Panc1 (cell line): ENCODE results near the gene THADA. TPM values are rescaled to one million over a fixed set of nuclear protein-coding genes. Genes with fewer than 3 reads are reported as not detected.

Experiments used
- ATAC-seq: fragments of 200-7000 bp; cut with Tn5 transposase; 2 replicates; pipeline ENCODE4 v1.9.1; 2020; ENCODE audit warnings: mild to moderate bottlenecking, moderate library complexity
- BruUV-seq: library from RNA; stranded (reverse); fragments of 400-500 nt; replicated peaks from 2 replicates; lab custom pipeline; 2021; lab: Mats Ljungman, UMichigan
- CTCF ChIA-PET: fragments of 300-600 bp; sonication (Branson Sonifier 250); formaldehyde crosslinking; loops from one replicate; lab custom pipeline; 2022; ENCODE audit warnings: antibody characterized with exemption; lab: Charles Lee
- POLR2A ChIA-PET: fragments of 300-600 bp; sonication (Branson Sonifier 250); formaldehyde crosslinking; loops from one replicate; lab custom pipeline; 2022; ENCODE audit warnings: antibody characterized with exemption; lab: Charles Lee
- DNase-seq: peaks from one replicate; pipeline ENCODE4 v3.0.0-alpha.2; 2010; ENCODE audit warnings: low read depth, low spot score
- H3K27ac ChIP-seq: 2 replicates; pipeline ENCODE4 v1.5.1; 2011; ENCODE audit warnings: mild to moderate bottlenecking, low read length, inconsistent platforms
- H3K27me3 ChIP-seq: fragments of 200-500 bp; sonication (Bioruptor generic); 2 replicates; pipeline ENCODE4 v1.6.0; 2014; ENCODE audit warnings: low read length, inconsistent platforms; ENCODE audit not compliant: control insufficient read depth, insufficient read depth
- H3K36me3 ChIP-seq: fragments of 200-500 bp; sonication (Bioruptor generic); 2 replicates; pipeline ENCODE4 v1.5.1; 2014; ENCODE audit warnings: inconsistent platforms, mild to moderate bottlenecking, low read length, moderate library complexity; ENCODE audit not compliant: control insufficient read depth, insufficient read depth
- H3K4me1 ChIP-seq: 2 replicates; pipeline ENCODE4 v1.5.1; 2011; ENCODE audit warnings: inconsistent platforms, mild to moderate bottlenecking, low read length, moderate library complexity; ENCODE audit not compliant: control insufficient read depth, insufficient read depth
- H3K4me3 ChIP-seq, 2 experiments: 2 replicates each; pipeline ENCODE4 v1.5.1; 2011 to 2012; ENCODE audit warnings: low read depth in 2 of 2, low read length in 2 of 2, mild to moderate bottlenecking in 2 of 2, inconsistent platforms in 1 of 2, moderate library complexity in 1 of 2
- H3K9me3 ChIP-seq: fragments of 200-500 bp; sonication (Bioruptor generic); 2 replicates; pipeline ENCODE4 v1.5.1; 2014; ENCODE audit warnings: low read depth, mild to moderate bottlenecking, inconsistent platforms, low read length, moderate library complexity; ENCODE audit not compliant: control insufficient read depth, insufficient read depth
- CTCF ChIP-seq: fragments of 450-650 bp; IDR thresholded peaks from 2 replicates; pipeline ENCODE4 v1.5.1; 2017; ENCODE audit warnings: mild to moderate bottlenecking
- POLR2AphosphoS5 ChIP-seq: IDR thresholded peaks from 2 replicates; pipeline ENCODE4 v1.6.1; 2012; ENCODE audit warnings: mild to moderate bottlenecking, low read depth, low read length, moderate library complexity
- REST ChIP-seq, 2 experiments: IDR thresholded peaks; 2 replicates each; pipeline ENCODE4 v1.6.1; 2011 to 2012; ENCODE audit warnings: low read depth in 2 of 2, control low read depth in 1 of 2, low read length in 1 of 2, mild to moderate bottlenecking in 1 of 2, moderate library complexity in 1 of 2; ENCODE audit not compliant: insufficient read depth in 1 of 2
- SIN3A ChIP-seq: IDR thresholded peaks from 2 replicates; pipeline ENCODE4 v1.6.1; 2012; ENCODE audit warnings: low read depth, mild to moderate bottlenecking, low read length, moderate library complexity, borderline replicate concordance; ENCODE audit not compliant: insufficient read depth
- TCF7L2 ChIP-seq: IDR thresholded peaks from 2 replicates; pipeline ENCODE4 v1.6.1; 2011; ENCODE audit warnings: mild to moderate bottlenecking, low read depth, low read length, inconsistent platforms
- in situ Hi-C: cut with HindIII; loops from 2 replicates; pipeline ENCODE4 v1.10.0; 2016; ENCODE audit warnings: low sequenced_read_pairs, low pct_unique_long_range_greater_than_20kb
- intact Hi-C: fragments of 100-400 bp; cut with micrococcal nuclease; formaldehyde crosslinking; loops from one replicate; pipeline ENCODE4 v1.10.0; 2022; ENCODE audit not compliant: unreplicated experiment
- total RNA-seq: library from RNA; stranded (reverse); gene quantifications from one replicate; pipeline ENCODE4 v1.2.1, GENCODE V29; 2021; ENCODE audit not compliant: unreplicated experiment

The THADA gene
- total RNA-seq, 1 experiment from 2014 or later: 37.2 TPM

- H3K27ac ChIP-seq: no peak overlapping the region
- no peak for ATAC-seq
- POLR2A ChIA-PET: no interaction called here
Observed at GRCh38 chr2:43319541-43319940, 276.3 kb downstream of the THADA start.

GRCh38 chr2:43318791-43319190 is 277.0 kb downstream of the THADA start:
- no peaks in the 10 kb centered on the region for H3K9me3 ChIP-seq
- BruUV-seq: no TSS peak
- ATAC-seq: no peak
- ChIA-PET CTCF (no interaction called here), POLR2A (no interaction called here)
- intact Hi-C loops: no loop called here
- no peak for DNase-seq
- in situ Hi-C loops: no loop called here
- peaks cover 6% of the 10 kb centered on the region; the same call in 1 of the 2 replicates for H3K4me1 ChIP-seq
- TF ChIP-seq REST (IDR thresholded peaks at IDR 0.05; ENCODE audit: insufficient read depth in 1 of 2, low read depth in 2 of 2, low read length in 1 of 2) (no peak), SIN3A (no peak), TCF7L2 (no peak), POLR2AphosphoS5 (no peak), CTCF (no peak)
- no peaks in the 10 kb centered on the region for H3K27me3 ChIP-seq
- H3K36me3 ChIP-seq: no peaks in the 10 kb centered on the region
- no peak overlapping the region for H3K4me3 ChIP-seq
- no peak overlapping the region for H3K27ac ChIP-seq

More at GRCh38 chr2:43319541-43319940, 276.3 kb downstream of the THADA start:
- intact Hi-C loops (no loop called here), in situ Hi-C loops (no loop called here)
- Histone ChIP-seq H3K27me3 (no peaks in the 10 kb centered on the region), H3K36me3 (no peaks in the 10 kb centered on the region), H3K4me1 (no peaks in the 10 kb centered on the region), H3K9me3 (no peaks in the 10 kb centered on the region), H3K4me3 (no peak overlapping the region)
- TF ChIP-seq SIN3A (no peak), TCF7L2 (no peak), REST (IDR thresholded peaks at IDR 0.05; ENCODE audit: insufficient read depth in 1 of 2, low read depth in 2 of 2, low read length in 1 of 2) (no peak), CTCF (no peak), POLR2AphosphoS5 (no peak)
- BruUV-seq: no TSS peak
- DNase-seq: no peak
- CTCF ChIA-PET: no interaction called here
